Sigmoid colon (tissue), 7 donors: ENCODE measurements around the gene CEP126. TPM values are rescaled to one million over a fixed set of nuclear protein-coding genes. Genes with fewer than 3 reads are reported as not detected.

Experiments
- DNase-seq: peaks from one replicate; pipeline ENCODE4 v3.0.0-alpha.2; 2019
- H3K27ac ChIP-seq, 4 donors: fragments of 200-600 bp; sonication (generic); one replicate each; pipeline ENCODE4 v1.5.1; 2016 to 2019; ENCODE audit warnings: mild to moderate bottlenecking in 1 of 4
- H3K27me3 ChIP-seq, 3 donors: fragments of 200-600 bp; sonication (generic); one replicate each; pipeline ENCODE4 v1.5.1; 2019; ENCODE audit warnings: mild to moderate bottlenecking in 1 of 3
- H3K36me3 ChIP-seq, 4 donors: fragments of 200-600 bp; sonication (generic); one replicate each; pipeline ENCODE4 v1.5.1; 2016 to 2019
- H3K4me1 ChIP-seq, 4 donors: fragments of 200-600 bp; sonication (generic); one replicate each; pipeline ENCODE4 v1.5.1; 2017 to 2019
- H3K4me3 ChIP-seq, 4 donors: fragments of 200-600 bp; sonication (generic); one replicate each; pipeline ENCODE4 v1.5.1; 2017 to 2019; ENCODE audit warnings: mild to moderate bottlenecking in 2 of 4, moderate library complexity in 1 of 4
- H3K9me3 ChIP-seq, 4 donors: fragments of 200-600 bp in 3 of 4; sonication (generic) in 3 of 4; one replicate each; pipeline versions ENCODE4 v1.5.1 to v1.6.1; 2013 to 2019
- EP300 ChIP-seq, 4 donors: sonication (generic); formaldehyde crosslinking; IDR thresholded peaks; one replicate each; pipeline ENCODE4 v1.6.1; 2017; ENCODE audit warnings: antibody characterized with exemption in 4 of 4
- POLR2A ChIP-seq, 2 donors: fragments of 450-650 bp; IDR thresholded peaks; one replicate each; pipeline ENCODE4 v1.6.1; 2016; ENCODE audit warnings: antibody characterized with exemption in 2 of 2, mild to moderate bottlenecking in 2 of 2, moderate library complexity in 2 of 2
- POLR2AphosphoS5 ChIP-seq, 4 donors: sonication (generic); formaldehyde crosslinking; IDR thresholded peaks; one replicate each; pipeline ENCODE4 v1.6.1; 2017; ENCODE audit warnings: antibody characterized with exemption in 4 of 4
- WGBS, 2 donors: extraction: QIAGEN DNeasy Blood & Tissue Kit; methylation state at CpG; one replicate each; pipeline ENCODE4 v1.1.7; 2013; 5-methylcytosine and 5-hydroxymethylcytosine counted together
- intact Hi-C: fragments of 100-400 bp; cut with DNase I; formaldehyde crosslinking; loops from one replicate; pipeline ENCODE4 v1.15.1; 2023
- polyA plus RNA-seq, 3 donors: library from polyadenylated mRNA; stranded (reverse); fragments of 200-250 nt; gene quantifications; one replicate each; pipeline ENCODE4 v1.2.3, GENCODE V29; 2013
- total RNA-seq, 4 donors: library from RNA; depleted of rRNA; stranded (reverse); fragments of >200 nt; gene quantifications; one replicate each; pipeline ENCODE4 v1.1.0, GENCODE V29; 2016
- TF ChIP-seq, protein P1 (sequence below), 4 experiments: fragments of 450-650 bp in 3 of 4; fragments of 200-600 bp in 1 of 4; IDR thresholded peaks; one replicate each; pipeline ENCODE4 v1.5.1; 2016 to 2019; ENCODE audit warnings: antibody characterized with exemption in 4 of 4, mild to moderate bottlenecking in 3 of 4, moderate library complexity in 2 of 4
- donor health status: healthy with polysubstance abuse.
- donor health status: Bipolar disorder and iron deficiency.
- donor health status: healthy.

CEP126 gene, protein sequence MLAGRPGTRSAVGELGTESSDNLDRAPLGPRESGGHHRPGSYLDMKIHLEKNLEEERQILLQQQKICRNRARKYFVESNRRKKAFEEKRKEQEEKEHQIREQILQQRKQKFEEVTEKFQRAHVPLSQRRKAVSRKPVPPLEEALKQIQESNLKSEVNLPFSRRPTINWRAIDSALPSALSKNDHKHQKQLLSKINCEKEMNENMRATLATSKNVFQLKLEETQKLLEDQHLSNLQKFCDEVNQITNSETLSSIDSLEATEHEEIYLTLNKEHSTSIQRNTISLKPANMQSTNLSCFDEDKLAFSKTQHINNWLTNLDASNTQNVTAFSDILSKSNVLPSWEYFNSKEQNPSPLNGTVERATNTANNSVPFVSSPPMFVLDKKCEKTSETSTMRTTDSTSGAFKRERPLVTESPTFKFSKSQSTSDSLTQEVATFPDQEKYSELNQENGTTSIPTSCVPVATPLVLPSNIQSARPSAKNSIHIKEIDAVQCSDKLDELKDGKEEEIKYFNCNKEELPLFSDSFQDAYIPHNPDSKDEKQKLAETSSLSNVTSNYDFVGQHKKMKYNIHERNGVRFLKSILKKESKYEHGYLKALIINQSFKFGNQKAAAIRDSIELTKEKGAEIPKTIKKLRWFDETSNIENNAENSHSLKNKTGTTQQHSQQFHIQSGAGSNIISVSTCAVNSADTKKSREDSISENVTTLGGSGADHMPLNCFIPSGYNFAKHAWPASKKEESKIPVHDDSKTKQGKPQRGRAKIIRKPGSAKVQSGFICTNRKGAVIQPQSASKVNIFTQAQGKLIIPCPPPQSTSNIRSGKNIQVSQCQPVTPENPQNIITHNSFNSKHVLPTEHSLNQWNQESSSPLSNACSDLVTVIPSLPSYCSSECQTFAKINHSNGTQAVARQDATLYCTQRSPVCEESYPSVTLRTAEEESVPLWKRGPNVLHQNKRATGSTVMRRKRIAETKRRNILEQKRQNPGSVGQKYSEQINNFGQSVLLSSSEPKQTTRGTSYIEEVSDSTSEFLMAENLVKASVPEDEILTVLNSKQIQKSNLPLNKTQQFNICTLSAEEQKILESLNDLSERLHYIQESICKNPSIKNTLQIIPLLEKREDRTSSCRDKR
- total RNA-seq (10 to 100 TPM in 2 of 4 donors, 1 to 10 TPM in 2; 3.7 to 15.5 (median 8.3) TPM), polyA plus RNA-seq (1 to 10 TPM; 1.2 to 3.6 (median 1.8) TPM)

DNA sequence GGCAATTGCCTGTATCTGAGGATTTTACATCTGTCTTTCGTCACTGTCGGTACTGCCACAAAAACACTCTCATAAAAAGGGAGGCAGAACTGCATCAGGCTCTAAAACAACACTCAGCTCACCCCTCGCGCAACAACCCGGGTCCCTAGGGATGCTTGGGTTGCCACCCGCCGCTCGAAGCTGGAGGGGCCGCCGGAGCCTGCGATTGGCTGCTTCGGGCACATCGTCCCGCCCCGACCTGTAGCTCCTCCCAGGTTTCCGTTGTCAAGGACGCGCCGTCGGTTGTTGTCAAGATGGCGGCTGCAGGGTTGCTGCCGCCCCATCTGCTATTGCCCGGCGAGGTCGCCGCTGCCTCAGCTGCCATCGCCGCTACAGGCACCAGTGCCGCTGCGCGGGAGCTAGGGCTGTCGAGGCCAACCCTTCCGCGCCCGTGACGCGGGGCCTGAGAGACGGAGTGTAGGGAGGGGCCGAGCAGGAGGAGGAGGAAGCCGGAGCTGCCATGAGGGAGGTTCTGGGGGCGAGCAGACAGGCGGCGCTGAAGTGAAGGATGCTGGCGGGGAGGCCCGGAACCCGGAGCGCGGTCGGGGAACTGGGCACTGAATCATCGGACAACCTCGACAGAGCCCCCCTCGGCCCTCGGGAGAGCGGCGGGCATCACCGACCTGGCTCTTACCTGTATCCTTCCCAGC lies at the start of gene CEP126:
Gene CEP126 (plus strand): TSS at position 273 of the 689 bp plus-strand sequence. CDS start 275 bp downstream, at position 548.
- 0 to 1% methylated on average over 56 of the region's 56 CpGs for WGBS, 2 donors
- Histone ChIP-seq H3K27ac (peak within 1 kb of the TSS; percentile 83 to 86 (median 84)), H3K4me3 (peak within 1 kb of the TSS; percentile 68 to 82 (median 71)), H3K9me3 (no peaks in the 10 kb centered on the region), H3K4me1 (peaks cover 0 to 25% (median 14%) of the 10 kb centered on the region in 4 donors), H3K36me3 (no peaks in the 10 kb centered on the region), H3K27me3 (no peaks in the 10 kb centered on the region)
- TF ChIP-seq POLR2AphosphoS5 (IDR thresholded peaks at IDR 0.05) (peak; percentile 21 to 69 (median 64)), POLR2A (IDR thresholded peaks at IDR 0.05) (peak in 1 of 2 donors; percentile 17), EP300 (IDR thresholded peaks at IDR 0.05) (peak in 1 of 4 donors; percentile 39)
- TF ChIP-seq, protein P1, sequence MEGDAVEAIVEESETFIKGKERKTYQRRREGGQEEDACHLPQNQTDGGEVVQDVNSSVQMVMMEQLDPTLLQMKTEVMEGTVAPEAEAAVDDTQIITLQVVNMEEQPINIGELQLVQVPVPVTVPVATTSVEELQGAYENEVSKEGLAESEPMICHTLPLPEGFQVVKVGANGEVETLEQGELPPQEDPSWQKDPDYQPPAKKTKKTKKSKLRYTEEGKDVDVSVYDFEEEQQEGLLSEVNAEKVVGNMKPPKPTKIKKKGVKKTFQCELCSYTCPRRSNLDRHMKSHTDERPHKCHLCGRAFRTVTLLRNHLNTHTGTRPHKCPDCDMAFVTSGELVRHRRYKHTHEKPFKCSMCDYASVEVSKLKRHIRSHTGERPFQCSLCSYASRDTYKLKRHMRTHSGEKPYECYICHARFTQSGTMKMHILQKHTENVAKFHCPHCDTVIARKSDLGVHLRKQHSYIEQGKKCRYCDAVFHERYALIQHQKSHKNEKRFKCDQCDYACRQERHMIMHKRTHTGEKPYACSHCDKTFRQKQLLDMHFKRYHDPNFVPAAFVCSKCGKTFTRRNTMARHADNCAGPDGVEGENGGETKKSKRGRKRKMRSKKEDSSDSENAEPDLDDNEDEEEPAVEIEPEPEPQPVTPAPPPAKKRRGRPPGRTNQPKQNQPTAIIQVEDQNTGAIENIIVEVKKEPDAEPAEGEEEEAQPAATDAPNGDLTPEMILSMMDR (IDR thresholded peaks at IDR 0.05): peak; percentile 16 to 36 (median 28)
- peak; percentile 97 for DNase-seq
- intact Hi-C loops: loop anchor here (2.0 to 5.0 kb wide), 3 partner anchors 54 to 196 kb away; partner anchors contain the start of gene YAP1

DNA sequence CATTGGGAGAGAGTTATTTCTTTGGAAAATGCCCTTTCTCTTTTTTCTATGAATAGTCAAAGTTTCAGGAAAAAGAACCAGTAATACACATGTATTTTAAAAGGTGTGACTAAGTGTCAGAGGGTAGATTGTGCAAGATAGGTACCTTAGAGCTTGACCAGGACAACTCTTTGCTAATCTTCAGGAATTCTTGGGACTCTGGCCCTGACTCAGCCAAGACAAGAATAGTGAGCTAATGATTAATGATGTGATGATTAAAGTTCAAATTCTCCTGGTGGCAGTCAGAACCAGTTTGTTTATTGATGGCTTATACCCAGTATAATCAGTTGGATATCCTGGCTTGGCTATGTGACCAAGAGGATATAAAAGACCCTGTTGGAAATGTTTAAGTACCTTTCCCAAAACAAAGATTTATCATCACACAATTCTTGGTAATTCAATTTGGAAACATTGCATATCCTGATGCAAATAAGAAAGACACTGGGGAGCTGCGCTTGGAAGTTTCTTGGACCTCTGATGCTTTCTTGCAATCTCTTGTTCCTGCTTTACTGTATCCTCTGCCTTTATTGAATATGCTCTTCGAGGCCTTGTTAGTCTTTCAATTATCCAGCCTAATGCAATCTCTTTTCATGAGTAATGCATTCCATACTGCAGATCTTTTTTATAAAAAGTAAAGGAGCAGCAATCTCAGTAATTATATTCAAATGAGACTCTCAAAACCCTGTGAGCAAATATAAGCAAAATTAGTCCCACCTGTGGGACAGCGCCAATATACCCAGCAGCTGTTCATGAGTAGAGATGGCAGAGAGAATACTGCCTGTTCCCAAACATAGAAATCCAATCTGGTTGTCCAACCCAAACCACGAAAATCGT lies 48.0 kb upstream of the CEP126 start:
- Histone ChIP-seq H3K4me3 (no peak overlapping the region), H3K27me3 (no peaks in the 10 kb centered on the region), H3K4me1 (peaks cover 0 to 32% (median 10%) of the 10 kb centered on the region in 4 donors), H3K36me3 (no peaks in the 10 kb centered on the region), H3K27ac (peak overlapping the region in 1 of 4 donors; percentile 45), H3K9me3 (peaks cover 0 to 4% (median 0%) of the 10 kb centered on the region in 4 donors)
- intact Hi-C loops: loop anchor here (10.0 kb wide), 1 partner anchor 418 kb away; no protein-coding TSS in a partner anchor
- WGBS, 2 donors: 88 to 91% methylated on average over 5 of the region's 5 CpGs
- DNase-seq: no peak
- no peak for TF ChIP-seq POLR2A (IDR thresholded peaks at IDR 0.05)
- TF ChIP-seq, protein P1 (IDR thresholded peaks at IDR 0.05): no peak
- TF ChIP-seq POLR2AphosphoS5 (IDR thresholded peaks at IDR 0.05): no peak
- TF ChIP-seq EP300 (IDR thresholded peaks at IDR 0.05): no peak

DNA sequence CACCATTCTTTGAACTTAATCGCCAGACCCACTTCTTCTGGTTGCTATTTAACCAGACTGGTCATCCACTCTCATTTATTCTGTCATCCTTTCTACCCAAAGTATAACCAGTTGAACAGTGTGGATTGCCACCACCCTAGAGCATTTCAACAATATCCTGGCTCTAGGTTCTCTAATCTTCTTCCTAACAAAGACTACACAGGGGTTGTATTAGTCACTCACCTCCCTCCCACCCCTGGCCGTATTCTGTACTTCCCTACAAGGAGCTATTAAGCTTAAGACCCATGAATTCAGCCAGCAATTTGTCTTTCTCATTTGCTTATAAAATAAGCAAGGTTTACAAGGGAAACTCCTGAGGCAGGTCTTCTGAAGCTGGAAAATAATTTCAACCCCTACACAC lies 46.9 kb upstream of the CEP126 start:
- WGBS, 2 donors: 84 to 87% methylated on average over 2 of the region's 2 CpGs
- no peak overlapping the region for H3K27ac ChIP-seq

More for the DNA sequence above, 46.9 kb upstream of the CEP126 start:
- H3K4me1 ChIP-seq: peaks cover 0 to 21% (median 9%) of the 10 kb centered on the region in 4 donors
- peaks cover 0 to 4% (median 0%) of the 10 kb centered on the region in 4 donors for H3K9me3 ChIP-seq
- intact Hi-C loops: loop anchor here (10.0 kb wide), 1 partner anchor 417 kb away; no protein-coding TSS in a partner anchor
- H3K4me3 ChIP-seq: no peak overlapping the region
- H3K27me3 ChIP-seq: no peaks in the 10 kb centered on the region
- DNase-seq: no peak
- H3K36me3 ChIP-seq: no peaks in the 10 kb centered on the region
- TF ChIP-seq POLR2A (IDR thresholded peaks at IDR 0.05) (no peak), EP300 (IDR thresholded peaks at IDR 0.05) (no peak), POLR2AphosphoS5 (IDR thresholded peaks at IDR 0.05) (no peak)
- TF ChIP-seq, protein P1 (IDR thresholded peaks at IDR 0.05): no peak
